GM20431 (cell line): ENCODE measurements around the gene PDE2A.

ENCODE experiments used
- in situ Hi-C: fragments of 300-500 bp; cut with MseI, MboI; formaldehyde crosslinking; loops from one replicate; pipeline ENCODE4 v1.15.0; 2020; ENCODE audit warnings: low sequenced_read_pairs; ENCODE audit not compliant: unreplicated experiment

PDE2A gene

DNA sequence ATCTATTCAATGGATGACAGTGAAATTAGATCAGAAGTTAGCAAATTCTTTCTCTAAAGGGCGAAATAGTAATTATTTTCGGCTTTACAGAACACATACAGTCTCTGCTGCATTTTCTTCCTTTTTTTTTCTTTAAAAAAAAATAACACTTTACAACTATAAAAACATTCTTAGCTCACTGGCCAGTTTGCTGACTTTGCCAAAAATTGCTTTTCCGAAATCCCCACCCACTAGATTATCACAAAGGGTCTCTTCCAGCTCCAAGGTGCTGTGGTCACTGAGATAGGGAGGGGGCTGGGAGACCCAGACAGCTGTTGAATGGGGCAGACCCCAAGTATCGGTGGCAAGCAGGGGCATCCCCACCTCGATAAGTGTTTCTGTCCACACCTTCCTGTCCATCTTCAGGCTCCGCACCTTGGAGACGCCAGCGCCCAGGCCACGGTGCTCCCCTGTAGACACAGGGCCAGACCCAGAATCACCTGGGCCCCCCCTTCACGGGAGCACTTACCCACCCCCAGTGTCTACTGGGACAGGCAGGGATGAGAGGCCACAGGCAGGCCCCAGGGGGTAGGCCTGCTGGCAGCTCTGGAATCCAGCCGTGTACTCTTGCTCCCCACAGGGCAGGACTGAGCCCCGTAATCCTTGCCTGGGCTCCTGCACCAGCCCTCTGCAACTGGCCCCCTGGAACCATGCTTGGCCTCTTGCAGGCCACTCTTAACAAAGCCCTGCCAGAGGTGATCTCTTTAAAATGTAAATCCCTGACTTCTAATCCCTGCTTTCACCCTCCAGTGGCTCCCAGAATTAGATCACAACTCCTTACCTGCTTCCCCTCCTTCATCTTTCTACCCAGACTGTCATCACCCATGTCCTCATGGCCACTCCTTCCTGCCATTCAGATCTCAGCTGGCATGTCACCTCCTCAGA is 31.5 kb upstream of the PDE2A start:
- in situ Hi-C loops, result no loop called here

DNA sequence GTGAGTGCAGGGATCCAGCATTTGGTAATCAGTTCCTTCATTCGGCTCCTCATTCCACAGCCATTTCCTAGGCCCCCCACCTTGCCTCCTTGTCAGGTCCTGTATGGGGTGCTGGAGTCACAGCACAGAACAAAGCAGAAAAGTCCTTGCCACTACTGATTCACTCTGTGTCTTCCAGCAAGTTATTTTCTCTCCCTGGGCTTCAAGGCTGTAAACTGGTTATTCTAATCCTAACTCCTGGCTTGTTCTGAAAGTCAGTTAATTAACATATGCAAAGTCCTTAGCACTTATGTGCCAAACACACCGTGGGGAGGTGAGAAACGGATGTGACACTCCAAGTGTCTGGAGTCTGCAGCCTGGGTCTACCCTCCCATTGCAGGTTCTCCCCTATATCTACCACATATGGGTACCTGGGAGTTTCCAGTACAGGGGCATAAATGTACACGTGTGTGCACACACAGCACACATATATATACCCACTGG is 30.6 kb upstream of the PDE2A start:
- in situ Hi-C loops, result no loop called here

DNA sequence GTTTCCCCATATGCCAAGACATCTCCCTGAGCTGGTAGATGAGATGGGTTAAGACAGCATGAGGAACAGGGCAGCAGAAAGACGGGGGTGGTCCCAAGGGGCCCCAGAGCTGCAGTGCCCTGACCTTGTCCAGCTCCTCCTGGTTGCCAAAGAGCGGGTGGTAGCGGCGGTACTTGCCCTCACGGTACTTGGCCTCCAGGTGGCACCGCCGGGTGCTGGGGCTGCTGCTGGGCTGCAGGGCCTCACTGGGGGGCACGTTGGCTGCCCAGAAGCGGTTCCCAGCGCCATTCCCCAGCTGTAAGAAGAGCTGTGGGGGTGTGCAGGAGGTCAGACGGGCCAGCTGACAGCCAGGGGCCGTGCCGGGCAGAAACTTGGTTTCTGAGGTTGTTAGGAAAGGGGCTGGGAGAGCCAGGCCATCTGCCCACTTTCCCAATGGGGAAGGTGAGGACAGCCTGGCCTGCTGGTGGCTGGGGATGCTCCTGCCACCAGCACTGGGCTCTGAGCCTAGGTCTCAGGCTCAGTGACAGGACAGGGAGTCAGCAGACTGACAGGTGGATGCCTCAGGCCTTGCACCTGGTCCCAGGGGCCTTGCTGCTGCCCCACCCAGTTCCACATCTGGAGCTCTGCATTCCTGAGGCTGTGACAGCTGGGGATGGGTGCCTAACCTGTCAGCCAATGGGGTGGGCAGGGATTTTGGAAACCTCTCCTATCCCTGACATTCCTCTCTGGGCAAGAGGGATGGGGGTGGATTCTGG is 30.0 kb upstream of the PDE2A start:
- in situ Hi-C loops, result no loop called here

DNA sequence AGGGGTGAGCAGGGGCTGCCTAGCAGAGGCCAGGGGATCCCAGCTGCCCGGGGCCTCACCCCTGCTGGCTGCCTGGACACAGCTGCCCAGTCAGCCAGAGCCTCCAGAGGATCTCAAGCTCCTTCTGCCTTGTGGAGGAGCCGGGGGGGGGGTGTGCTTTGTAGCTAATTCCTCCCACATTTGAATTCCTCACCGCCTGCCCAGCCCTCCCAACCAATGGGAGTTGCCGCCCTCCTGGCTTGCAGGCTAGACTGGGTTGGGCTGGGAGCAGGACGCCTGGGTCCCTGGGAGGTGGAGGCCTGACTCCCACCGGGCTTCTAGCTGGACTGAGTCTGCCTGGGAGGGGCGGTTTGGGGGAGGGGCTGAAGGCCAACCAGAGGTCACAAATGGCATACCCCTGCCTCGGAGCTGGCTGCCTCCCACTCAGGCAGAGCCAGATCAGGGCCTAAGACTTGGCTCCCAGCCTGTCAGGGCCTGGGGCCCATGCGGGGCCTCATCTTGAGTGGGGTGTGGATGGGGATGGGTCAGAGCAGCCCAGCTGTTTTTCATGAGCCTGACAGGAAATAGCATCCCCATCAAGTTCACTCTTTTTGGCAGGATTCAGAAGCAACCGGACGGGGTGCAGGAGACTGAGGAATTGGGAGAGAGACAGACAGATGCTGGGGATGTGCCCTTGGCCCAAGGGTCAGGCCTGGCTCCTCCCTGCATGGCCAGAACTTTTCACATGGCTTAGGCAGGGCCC is 29.2 kb upstream of the PDE2A start:
- in situ Hi-C loops, result no loop called here

DNA sequence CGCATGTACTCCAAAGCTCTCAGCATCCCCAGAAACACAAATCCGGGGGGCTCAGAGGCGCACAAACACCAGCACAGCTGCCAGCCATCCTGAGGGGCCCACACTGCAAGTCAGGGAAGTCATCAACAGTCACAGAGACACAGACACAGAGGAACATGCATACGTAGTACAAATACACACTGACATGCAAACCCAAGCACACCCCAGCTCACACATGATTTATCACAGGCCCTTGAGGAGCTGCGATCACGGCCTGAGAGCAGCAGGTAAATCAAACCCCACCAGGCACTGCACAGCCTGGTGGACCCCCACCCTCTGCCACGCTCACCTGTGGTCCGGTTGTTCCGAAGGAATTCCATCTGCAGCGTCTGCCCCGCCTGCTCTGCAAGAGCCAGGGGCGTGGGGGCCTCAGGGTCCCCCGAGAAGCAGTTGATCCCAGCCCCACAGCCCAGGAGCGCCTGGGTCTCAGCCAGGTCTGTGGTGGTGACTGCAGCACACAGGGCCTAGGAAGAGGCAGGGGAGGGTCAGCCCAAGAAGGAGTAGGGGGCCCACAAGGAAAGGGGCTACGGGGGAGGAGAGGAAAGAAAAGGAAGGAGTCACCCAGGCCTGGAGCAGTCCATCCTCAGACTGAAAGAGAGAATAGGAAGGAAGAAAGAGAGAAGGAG is 28.5 kb upstream of the PDE2A start:
- in situ Hi-C loops, result no loop called here

DNA sequence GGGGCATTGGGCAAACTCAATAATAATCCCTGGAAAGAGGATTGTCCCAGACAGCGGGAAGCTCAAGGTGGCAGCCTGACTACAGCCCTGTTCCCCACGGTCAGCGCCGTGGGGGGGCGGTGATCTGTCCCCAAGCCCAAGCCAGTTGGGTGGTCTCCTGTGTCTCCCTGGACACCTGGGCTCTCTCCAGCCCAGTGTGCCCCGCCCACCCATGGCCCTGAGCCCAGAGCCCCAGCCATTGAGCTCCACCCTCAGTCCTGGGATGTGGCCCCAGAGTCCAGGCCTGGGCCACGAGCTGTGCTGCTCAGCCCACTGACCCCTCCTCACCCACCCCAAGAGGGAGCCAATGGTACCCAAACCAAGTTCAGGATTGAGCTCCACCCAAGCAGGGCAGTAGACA is 27.9 kb upstream of the PDE2A start:
- in situ Hi-C loops, result no loop called here

DNA sequence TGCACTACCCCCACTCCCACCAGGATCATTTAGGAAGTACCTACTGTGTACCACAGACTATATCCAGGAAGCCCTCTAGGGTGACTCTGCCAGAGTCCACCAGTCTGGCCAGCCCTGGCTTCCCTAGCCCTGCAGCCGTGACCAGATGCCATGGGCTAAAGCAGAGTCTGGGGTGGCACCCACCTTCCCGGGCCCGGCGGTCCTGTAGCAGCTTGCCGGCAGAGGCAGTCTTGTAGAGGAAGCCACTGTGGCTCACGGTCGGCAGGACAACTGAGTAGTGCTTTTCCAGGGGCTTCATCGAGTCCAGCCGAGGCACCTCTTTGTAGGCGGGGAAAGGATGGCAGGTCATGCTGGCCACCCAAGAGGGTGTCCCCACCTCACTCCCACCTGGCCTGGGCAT is 27.2 kb upstream of the PDE2A start:
- in situ Hi-C loops, result no loop called here

DNA sequence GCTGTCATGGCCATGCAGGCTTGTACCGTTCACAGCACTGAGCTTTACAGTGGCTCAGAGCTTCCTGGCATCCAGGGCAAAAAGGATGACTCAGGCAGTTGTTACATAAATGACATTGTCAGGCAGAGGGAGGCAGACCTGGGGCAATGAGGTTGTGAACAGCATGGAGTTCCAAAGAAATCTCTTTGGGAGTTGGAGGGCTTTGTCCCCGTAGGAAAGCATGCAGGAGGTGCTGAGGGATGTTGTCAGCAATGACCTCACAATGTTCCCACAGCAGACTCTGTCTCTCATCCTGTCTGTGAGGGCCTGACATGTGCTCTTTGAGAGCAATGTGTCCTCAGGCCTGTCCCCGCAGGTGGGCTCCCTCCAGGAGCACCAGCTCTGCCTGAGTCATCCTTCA is 25.9 kb upstream of the PDE2A start:
- in situ Hi-C loops, result no loop called here

DNA sequence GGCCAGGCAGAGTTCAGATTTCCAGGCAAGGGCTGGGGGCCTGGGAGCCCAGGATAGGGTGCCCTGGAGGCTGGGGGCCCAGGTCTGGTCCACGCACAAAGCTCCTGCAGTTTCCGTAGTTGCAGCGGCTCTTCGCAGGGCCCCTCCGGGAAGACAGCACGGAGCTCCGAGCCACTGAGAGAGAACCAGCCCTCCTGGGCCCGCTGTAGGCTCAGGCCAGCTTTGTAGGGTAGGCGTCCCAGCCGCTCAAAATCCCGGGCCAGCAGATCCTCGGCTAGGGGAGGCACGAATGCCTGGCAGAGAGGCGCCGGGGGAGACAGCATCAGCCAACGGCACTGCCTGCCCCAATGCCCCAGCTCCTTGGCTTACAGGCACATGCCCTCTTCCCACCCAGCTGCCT is 23.6 kb upstream of the PDE2A start:
- in situ Hi-C loops, result no loop called here

DNA sequence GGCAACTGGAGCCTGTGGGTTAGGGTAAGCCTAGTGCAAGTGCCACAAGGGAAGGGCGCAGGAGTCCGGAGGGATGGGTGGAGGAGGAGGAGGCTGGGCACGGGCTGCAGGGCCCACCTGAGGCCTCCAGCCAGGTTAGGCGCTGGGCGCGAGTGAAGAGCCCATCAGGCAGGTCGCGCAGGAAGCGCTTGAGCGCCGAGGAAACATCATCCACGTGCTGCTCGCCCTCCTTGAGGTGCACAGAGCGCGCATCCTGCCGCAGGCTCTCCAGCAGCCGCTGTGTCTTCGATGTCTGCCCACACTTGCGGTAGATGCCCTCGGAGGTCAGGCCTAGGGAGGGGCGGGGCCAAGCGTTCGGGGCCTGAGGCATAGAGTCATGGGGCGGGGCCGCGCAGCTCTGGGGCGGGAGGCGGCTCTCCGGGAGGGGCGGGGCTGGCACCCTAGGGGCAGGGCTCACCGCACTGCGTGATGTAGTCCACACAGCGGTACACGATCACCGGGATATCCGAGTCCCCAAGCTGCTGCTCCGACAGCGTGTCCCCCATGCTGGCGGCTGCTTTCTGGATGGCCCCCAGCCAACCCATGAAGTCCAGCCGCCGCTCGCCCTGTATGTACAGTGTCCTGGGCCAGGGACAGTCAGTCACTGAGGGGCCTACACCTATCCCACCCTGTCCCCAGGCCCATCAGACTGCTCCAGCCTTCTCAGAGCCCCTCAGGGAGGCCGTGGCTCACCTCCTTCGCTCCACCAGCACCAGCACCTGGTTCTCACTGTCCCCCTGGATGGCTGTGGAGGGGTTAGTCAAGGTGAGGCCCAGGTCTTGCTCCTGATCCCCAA is 22.9 kb upstream of the PDE2A start:
- in situ Hi-C loops, result no loop called here

DNA sequence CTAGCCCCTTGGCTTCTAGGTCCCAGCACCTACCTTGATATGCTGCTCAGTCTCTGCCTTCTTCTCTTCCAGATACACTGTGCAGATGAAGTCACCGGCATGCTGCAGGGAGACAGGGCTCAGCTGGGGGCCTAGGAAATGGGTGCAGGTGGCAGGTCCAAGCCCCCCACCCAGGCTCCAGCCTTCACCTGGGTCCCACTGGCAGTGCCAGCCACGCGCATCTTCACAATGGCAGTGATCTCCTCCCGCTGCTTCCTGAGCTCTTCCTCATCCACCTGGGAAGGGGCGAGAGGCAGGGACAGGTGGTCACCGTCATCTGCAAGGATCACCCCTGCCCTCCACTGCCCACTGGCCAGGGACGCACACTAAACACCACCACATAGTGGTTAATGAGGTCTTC is 21.1 kb upstream of the PDE2A start:
- in situ Hi-C loops, result no loop called here

DNA sequence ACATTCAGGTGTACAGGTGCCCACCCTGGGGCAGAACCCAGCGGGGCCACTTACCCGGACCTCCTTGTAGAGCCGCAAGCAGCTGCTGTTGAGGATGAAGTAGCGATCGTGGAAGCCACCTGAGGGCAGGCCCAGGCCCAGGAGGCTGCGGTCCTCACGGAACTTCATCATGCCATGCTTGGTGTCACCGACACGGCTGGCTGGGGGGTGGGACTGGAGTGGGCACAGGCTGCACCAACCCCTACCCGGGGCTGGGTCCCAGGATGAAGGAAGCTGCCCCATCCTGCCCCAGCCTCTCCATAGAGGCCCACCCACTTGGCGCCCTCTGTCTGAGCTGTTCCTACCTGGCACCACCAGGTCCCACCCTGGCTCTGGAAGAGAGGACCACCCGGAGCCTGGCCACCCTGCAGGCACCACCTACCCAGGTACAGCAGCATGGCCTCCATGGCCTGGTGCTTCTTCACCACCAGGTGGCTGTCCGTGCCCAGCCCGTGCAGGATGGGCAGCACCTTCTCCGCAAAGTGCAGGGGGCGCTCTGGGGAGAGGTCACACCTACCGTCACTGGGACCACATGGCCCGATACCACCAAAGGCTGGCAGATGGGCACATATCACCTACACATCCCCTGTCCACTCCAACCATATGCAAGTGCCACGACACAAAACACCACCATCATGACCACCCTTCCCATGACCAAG is 19.2 kb upstream of the PDE2A start:
- in situ Hi-C loops, result no loop called here

DNA sequence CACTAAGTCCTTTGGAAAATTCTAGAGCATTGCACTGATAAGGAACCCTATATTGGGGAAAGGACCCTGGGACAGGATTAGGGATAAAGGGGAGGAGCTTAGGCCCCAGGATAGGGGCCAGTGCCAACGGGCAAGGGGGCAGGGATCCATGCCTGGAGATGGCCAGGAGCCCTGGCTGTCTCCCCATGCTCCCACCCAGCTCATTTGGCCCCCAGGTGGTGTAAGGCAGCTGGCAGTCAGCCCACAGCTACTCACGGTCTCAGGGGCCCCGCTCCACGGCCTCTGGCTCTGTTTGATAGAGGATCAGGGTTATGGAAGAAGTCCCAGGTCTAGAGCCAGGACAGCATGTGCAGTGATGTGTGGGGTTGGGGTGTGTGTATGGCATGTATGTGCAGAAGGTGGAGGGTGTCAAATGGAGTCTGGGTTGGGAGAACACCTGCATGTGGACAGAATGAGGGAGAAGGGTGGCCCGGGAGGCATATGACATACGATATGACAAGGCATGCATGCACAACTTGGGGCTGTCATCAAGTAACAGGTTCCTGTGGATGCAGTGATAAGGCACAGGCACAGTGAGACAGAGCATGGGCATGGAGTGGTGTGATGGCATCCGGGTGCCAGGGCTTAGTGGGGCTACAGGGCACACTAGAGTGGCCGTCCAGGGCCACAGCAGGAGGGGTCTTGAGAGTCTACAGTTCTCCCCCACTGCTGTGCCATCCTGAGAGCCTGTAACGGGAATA is 18.4 kb upstream of the PDE2A start:
- in situ Hi-C loops, result no loop called here

DNA sequence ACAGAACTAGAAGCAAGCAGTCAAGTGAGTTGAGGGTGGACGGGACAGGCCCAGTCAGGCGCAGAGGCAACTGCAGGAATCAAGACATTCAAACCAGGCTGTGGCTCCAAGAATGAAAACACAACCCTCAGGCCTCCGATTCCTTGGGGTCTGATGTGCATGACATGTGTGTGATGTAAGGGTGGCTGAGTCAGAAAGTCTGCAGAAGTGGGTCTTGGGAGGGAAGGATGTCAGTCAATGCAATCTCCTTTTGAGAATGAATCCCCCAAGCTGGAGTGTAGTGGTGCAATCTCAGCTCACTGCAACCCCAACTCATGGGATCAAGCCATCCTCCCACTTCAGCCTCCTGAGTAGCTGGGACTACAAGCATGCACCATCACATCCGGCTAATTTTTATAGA is 15.9 kb upstream of the PDE2A start:
- in situ Hi-C loops, result no loop called here

DNA sequence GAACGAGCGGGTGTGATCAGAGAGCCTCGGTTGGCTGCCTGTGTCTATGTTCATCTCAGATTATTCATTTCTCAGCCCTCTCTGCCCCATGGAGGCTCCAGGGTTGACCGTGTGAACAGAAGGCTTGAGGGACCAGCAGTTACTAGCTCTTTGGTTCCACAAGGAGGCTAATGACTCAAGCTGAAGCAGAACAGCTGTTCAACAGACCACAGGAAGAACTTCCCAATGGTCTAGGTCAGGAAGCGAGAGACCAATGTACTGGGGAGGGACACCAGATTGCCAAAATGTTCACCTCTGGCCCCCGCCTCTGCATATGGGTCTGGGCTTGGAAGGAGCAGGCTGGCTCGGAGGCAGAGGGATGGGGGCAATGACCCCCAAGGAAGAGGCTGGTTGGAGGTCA is 14.7 kb upstream of the PDE2A start:
- in situ Hi-C loops, result no loop called here

DNA sequence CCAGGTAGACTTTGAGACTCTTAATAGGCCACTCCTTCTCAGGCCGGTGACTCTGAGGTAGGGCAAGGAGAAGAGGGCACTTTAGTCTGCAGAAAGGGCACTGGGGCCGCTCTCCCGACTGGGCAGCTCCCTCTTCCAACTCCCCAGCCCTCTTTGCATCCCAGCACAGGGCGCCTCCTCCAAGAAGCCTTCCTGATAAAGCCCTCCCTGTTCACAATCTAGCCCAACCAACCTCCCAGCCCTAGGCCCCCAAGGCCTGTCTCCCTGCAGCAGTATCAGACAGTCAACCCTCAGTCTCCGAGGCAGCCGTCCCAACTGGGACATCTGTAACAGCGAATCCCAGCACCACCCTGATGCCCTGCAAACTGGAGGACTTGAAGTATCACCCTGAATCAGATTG is 14.3 kb upstream of the PDE2A start:
- in situ Hi-C loops, result no loop called here

DNA sequence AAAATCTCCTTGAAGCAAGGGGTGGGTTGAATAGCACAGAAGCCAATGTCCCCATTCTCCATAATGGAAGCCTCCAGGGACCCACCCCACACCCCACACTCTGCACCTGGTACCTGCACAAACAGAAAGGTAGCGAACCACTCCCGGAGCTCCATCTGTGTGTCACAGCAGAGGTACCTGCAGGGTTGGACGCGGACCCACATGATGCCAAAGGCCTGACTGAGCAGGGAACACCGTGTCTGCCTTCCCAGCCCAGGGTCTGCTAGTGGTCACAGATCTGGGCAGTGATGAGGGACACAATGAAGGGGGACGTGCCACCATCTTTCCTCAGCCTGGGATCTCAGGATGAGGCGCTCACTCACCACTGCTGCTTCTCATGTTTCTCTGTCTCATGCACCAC is 13.1 kb upstream of the PDE2A start:
- in situ Hi-C loops, result no loop called here

DNA sequence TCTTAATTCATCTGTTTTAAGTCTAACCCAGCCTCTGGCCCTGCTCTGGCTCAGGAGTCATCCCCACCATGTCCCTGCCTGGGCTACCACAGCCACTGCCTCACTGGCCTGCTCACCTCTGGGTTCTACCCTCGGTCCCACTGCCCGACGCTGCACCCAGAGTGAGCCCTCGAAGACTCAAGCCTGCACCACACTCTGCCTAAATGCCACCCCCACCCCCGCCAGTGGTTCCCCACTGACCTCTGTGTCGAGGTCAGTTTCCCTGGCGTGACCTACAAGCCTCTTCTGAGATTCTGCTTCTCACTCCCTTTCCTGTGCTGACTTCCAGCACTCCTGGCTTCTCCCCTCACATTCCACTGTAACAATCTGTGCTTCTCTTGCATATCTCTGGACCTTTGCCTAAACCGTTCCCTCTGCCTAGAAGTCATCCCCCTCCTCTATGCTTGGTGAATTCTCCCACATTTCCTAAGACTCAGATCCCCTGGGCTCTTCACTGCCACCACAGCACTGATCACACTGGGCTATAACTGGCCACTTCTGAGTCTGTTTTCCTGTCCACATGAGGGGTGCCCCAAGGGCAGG is 12.5 kb upstream of the PDE2A start:
- in situ Hi-C loops, result no loop called here
